ENCODE measurements around the gene BLM. TPM values are rescaled to one million over a fixed set of nuclear protein-coding genes. Genes with fewer than 3 reads are reported as not detected.
A peak's percentile ranks its signal among the peaks of the same experiment; 100 is the strongest.

BLM gene
- total RNA-seq, 4 donors from 2014 or later = 1.7 to 13.2 (median 4.2) TPM

DNA sequence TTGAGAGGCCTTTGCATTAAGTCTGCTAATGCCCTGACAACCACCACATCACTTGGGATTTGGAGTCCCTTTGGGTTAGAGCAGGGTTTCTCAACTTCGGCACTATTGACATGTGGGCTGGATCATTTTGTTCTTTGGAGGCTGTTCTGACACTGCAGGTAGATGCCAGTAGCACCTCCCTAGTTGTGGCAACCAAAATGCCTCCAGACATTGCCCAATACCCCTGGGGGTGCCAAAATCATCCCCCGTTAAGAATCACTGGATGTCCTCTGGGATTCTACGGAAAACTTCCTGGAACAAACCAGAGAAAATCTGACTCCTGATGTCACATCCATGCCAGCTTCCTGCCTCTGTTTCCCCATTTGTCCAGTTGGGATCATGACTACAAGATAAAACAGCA is 37.2 kb upstream of the BLM start:
- ATAC-seq (ENCODE audit: low FRiP score) = no peak
- TF ChIP-seq, protein P1, sequence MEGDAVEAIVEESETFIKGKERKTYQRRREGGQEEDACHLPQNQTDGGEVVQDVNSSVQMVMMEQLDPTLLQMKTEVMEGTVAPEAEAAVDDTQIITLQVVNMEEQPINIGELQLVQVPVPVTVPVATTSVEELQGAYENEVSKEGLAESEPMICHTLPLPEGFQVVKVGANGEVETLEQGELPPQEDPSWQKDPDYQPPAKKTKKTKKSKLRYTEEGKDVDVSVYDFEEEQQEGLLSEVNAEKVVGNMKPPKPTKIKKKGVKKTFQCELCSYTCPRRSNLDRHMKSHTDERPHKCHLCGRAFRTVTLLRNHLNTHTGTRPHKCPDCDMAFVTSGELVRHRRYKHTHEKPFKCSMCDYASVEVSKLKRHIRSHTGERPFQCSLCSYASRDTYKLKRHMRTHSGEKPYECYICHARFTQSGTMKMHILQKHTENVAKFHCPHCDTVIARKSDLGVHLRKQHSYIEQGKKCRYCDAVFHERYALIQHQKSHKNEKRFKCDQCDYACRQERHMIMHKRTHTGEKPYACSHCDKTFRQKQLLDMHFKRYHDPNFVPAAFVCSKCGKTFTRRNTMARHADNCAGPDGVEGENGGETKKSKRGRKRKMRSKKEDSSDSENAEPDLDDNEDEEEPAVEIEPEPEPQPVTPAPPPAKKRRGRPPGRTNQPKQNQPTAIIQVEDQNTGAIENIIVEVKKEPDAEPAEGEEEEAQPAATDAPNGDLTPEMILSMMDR (IDR thresholded peaks at IDR 0.05) = no peak
- DNase-seq (ENCODE audit: low spot score) = no peak

DNA sequence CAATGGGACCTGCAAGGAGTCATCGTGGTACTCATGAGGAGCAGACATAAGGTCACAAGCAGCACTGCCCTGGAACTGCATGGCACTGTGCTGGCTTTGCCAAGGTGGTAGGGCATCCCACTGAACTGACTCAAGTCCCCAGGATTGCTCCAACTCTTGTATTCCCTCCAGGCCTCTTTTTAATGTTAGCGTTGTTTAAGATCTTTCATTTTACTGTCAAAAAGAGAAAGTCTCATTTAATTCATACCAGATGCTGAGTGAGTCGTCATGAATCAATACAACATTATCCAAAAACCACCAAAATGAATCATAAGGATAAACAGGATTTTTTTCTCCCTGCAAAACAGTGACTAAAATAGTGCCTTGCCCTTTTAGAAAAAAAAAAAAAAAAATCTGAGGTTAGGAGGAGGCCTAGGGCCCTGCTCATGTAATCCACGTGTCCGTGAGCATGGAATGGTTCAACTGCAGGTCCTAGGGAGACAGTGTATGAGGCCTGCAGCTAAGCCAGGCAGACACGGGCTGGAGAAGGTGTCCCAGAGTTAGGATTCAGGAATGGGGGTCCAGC is 36.7 kb upstream of the BLM start:
- DNase-seq (ENCODE audit: low spot score) = no peak
- TF ChIP-seq, protein P1 (IDR thresholded peaks at IDR 0.05) = no peak
- ATAC-seq (ENCODE audit: low FRiP score) = peak; percentile 79

DNA sequence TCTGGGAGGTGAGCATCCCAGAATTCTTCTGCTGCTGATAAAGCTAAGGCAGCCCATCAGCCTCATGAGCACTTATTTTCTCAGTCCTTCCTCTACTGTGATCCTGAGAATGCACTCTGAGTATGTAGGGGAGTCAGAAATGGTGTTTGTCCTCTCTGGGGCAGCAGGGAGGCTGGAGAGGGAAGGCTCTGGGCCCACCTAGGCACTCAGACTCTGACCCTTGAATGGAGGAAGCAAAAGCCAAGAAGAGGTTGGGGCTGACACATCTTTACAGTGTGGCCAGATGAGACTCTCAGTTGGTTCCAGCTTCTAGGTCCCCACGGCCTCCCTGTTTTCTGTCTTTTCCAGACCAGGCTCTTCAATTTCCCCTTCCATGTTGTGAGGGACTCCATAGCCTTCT is 36.1 kb upstream of the BLM start:
- DNase-seq (ENCODE audit: low spot score) (no peak), ATAC-seq (ENCODE audit: low FRiP score) (no peak)
- TF ChIP-seq, protein P1 (IDR thresholded peaks at IDR 0.05) = no peak

DNA sequence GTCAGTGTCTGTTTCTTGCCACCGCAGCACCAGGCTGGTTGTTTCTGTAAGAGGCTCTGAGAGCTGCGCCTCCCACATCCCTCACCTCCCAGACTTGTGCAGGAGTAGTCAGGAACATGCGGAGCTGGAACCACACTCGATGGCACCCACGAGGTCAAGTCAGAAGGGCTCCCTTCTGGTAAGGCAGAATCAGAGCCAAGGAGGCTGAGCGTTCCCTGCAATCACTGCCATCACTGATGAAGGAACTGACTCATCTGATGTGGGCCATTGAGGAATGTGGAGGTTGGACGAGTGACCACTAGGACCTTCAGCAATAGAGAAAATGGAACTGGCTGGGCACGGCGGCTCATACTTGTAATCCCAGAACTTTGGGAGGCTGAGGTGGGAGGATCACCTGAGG is 35.7 kb upstream of the BLM start:
- TF ChIP-seq, protein P1 (IDR thresholded peaks at IDR 0.05) = no peak
- DNase-seq (ENCODE audit: low spot score) (no peak), ATAC-seq (ENCODE audit: low FRiP score) (no peak)

GRCh38 chr15:90683371-90683770 is 33.8 kb upstream of the BLM start:
- TF ChIP-seq, protein P1 (IDR thresholded peaks at IDR 0.05) = no peak
- no peak for ATAC-seq (ENCODE audit: low FRiP score)
- no peak for DNase-seq (ENCODE audit: low spot score)

DNA sequence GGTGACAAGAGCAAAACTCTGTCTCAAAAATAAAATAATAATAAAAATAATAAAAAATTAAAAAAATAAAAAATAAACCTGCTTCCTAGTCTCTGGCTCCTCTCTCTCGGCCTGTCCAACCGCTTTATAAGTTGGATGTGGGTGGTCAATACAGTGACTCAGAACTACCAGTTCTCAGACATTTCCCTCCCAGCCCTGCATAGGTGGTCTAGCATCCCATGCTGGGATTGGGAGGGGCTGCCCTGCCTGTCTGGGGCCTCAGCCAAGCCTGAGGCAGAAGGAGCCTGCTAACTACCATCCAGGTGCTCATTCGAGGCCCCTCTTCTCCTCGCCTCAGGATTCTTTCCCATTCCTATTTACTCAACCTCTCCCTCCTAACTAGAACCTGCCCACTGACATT is 33.3 kb upstream of the BLM start:
- ATAC-seq (ENCODE audit: low FRiP score) (no peak), DNase-seq (ENCODE audit: low spot score) (no peak)
- TF ChIP-seq, protein P1 (IDR thresholded peaks at IDR 0.05) = no peak

GRCh38 chr15:90684281-90684680 is 32.9 kb upstream of the BLM start:
- no peak for ATAC-seq (ENCODE audit: low FRiP score)
- DNase-seq (ENCODE audit: low spot score) = no peak
- TF ChIP-seq, protein P1 (IDR thresholded peaks at IDR 0.05) = no peak

Measured in omental fat pad (tissue), 4 donors.